Rectal smooth muscle tissue (tissue), 1 donor: Measurements from ENCODE around the gene CAV3.

ENCODE experiments used
- H3K27ac ChIP-seq: one replicate; pipeline ENCODE4 v1.7.0; 2013; ENCODE audit warnings: low read depth, low read length, inconsistent platforms
- H3K27me3 ChIP-seq: one replicate; pipeline ENCODE4 v1.7.0; 2013; ENCODE audit warnings: low read length; ENCODE audit not compliant: control insufficient read depth, insufficient read depth
- H3K36me3 ChIP-seq: one replicate; pipeline ENCODE4 v1.7.0; 2013; ENCODE audit warnings: low read length; ENCODE audit not compliant: control insufficient read depth, insufficient read depth
- H3K4me1 ChIP-seq: one replicate; pipeline ENCODE4 v1.7.0; 2013; ENCODE audit warnings: low read length; ENCODE audit not compliant: control insufficient read depth, insufficient read depth
- H3K4me3 ChIP-seq: one replicate; pipeline ENCODE4 v1.7.0; 2013; ENCODE audit warnings: low read length
- H3K9ac ChIP-seq: one replicate; pipeline ENCODE4 v1.7.0; 2013; ENCODE audit warnings: low read length

The CAV3 gene

DNA sequence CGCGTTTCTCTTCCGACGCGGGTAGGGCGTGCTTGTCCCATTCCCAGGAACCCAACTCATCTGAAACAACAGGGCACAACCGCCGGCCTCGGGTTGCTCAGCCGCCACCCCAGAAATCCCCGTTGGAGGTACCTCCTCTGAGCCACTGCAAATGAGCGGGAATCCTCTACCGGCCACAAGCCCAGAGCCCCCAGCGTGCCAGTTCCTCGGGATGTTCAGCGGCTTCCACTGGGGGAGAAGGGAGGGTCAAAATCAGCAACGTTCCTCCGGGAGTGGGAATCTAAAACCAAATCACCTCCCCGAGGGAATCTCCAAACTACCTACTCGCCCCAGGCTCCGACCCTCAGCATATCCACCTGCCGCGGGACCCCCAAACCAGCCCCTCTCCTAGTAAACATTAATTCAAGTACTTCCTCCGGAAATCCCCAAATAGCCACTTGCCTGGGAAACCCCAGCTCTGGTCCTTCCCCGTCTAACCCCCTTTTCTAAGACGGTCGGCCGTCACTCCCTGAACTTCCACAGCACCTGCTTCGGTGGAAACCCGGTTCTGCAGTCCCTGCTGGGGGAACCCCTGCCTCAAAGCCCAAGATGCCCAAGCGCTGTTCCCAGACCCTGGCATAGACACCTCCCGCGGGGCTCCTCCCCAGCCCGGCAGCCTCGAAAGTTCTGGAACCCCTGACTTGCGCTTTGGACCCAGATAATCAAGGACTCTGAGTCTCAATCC is 34.9 kb downstream of the CAV3 start:
- Histone ChIP-seq H3K4me1 (no peaks in the 10 kb centered on the region), H3K27ac (no peak overlapping the region), H3K4me3 (no peak overlapping the region), H3K36me3 (no peaks in the 10 kb centered on the region), H3K27me3 (peaks cover 19% of the 10 kb centered on the region), H3K9ac (no peak overlapping the region)

DNA sequence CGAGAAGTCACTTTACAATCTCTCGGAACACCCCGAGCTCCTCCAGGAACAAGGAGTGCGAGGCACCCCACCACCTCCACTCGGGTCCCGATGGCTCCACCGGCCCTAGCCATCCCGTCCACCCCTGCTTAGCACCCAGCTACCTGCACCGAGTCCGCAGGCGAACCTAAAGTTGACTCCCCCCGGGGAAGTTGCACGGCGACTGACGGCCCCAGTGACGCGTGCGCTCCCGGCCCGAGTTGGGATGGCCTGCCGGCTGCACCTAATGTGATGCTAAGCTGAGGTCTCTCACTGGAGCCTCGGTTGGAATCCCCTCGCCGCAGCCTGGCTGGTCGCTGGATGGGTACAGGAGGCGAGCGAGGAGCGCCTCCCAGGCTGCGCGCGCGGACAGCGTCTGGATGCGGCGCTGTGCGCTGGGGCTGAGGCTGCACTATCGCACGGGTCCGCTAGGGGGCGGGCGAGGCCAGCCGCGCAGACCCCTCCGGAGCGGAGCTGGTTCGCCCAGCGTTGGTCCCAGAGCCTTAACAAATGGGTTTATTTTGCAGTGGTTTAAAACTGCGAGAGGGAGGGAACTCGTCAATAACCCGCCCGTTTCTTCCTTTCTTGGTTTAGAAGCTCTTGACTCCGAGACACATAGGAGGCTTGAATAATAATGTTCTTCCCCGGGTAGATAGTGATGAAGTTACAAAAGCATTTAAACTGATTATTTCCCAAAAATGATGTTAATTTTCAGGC is 35.7 kb downstream of the CAV3 start, which contains the start of gene OXTR:
TSS of gene OXTR (minus strand) at position 526 of the 735 bp plus-strand sequence. CDS start 1,426 bp downstream, outside the sequence.
- peaks cover 19% of the 10 kb centered on the region for H3K27me3 ChIP-seq
- no peaks in the 10 kb centered on the region for H3K4me1 ChIP-seq
- no peak within 1 kb of the TSS for H3K9ac ChIP-seq
- H3K27ac ChIP-seq, result no peak within 1 kb of the TSS
- H3K36me3 ChIP-seq, result no peaks in the 10 kb centered on the region
- peak within 1 kb of the TSS; percentile 44 for H3K4me3 ChIP-seq

DNA sequence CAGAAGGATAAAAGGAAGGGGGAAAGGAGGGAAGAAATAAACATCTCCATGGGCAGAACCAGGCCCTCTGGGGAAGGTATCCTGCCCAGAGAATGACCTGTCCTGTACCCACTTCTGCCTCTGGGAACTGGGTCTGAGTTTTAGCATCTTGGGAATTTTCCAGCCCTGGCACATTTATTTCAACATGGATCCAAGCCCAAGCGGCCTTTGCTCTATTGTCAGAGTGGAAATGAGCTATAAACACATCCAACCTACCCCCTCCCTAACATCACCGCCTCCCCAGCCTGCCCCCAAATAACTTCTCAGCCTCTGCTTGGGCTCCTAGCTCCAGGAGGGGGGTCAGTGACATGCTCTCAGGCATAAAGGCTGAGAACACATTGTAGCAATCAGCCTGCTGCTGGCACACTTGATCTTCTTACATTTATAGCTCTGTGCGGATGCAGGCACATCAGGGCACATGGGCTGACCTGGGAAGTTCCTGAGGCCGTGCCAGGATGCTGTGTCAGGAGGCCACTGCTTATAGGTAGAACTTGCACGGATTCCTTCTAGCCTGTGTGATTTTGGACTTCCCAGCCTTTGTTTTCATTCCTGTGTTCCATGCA is 40.4 kb downstream of the CAV3 start:
- H3K27ac ChIP-seq, result no peak overlapping the region
- H3K27me3 ChIP-seq, result peaks cover 3% of the 10 kb centered on the region

DNA sequence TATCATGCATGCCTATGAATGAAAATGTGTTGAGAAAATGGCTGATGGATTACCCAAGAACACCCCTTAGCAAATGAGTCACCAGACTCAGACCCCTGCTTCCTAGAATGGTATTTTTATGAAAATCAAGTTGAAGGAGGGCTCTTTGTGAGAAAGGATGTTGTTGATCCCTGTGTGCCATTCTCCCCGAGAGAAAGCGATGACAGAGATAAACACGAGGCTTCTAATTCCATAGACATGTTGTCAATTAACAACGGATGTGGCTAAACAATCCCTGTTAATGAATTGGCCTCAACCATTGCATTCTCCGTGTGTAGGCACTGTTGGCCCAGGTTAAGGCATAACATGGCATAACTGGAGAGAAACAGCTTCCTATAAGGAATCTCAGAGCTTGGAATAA is 41.6 kb downstream of the CAV3 start:
- no peaks in the 10 kb centered on the region for H3K36me3 ChIP-seq

More for the DNA sequence above, 40.4 kb downstream of the CAV3 start:
- H3K4me3 ChIP-seq, result no peak overlapping the region
- H3K4me1 ChIP-seq, result no peaks in the 10 kb centered on the region
- no peaks in the 10 kb centered on the region for H3K36me3 ChIP-seq
- H3K9ac ChIP-seq, result no peak overlapping the region

DNA sequence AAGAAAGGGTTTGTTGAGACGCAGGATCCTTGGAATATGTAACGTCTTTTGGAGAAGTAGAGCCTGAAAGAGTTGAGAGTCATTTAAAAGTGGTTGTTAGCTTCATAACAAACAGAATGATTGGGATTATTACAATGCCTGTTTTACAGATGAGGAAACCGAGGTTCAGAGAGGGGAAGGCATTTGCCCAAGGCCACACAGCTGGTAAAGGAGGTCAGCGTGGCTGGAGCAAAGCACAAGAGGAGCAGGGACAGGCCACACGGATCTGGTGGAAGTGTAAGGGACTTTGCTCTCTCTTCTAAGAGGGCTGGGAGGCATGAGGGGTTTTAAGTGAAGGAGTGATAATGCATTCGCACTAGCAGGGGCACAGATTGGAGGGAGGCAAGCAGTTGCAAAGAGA is 42.0 kb downstream of the CAV3 start:
- Histone ChIP-seq H3K27me3 (peaks cover 2% of the 10 kb centered on the region), H3K4me1 (no peaks in the 10 kb centered on the region), H3K9ac (no peak overlapping the region), H3K27ac (no peak overlapping the region), H3K4me3 (no peak overlapping the region), H3K36me3 (no peaks in the 10 kb centered on the region)

More for the DNA sequence above, 41.6 kb downstream of the CAV3 start:
- no peak overlapping the region for H3K9ac ChIP-seq
- no peak overlapping the region for H3K4me3 ChIP-seq
- peaks cover 3% of the 10 kb centered on the region for H3K27me3 ChIP-seq
- no peak overlapping the region for H3K27ac ChIP-seq
- H3K4me1 ChIP-seq, result no peaks in the 10 kb centered on the region

DNA sequence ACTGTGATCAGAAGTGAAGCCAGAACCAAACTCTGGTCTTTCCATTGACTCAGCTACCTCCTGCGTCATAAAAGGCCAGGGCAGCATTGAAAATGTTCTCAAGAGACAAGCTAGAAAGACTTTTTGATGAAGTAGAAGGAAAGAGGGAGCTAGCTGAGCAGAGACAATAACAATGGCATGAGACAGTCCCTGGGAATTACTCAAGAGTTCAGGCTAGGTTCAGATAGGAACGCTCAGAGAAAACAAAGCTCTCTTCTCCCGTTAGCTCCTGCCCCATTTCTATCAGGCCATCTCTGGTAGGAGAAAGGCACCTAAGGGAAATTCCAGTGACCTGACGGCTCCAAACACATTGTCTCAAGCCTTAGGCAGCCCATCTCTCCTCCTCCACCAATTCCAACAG is 42.8 kb downstream of the CAV3 start:
- no peak overlapping the region for H3K9ac ChIP-seq
- H3K4me3 ChIP-seq, result no peak overlapping the region
- H3K36me3 ChIP-seq, result no peaks in the 10 kb centered on the region
- H3K4me1 ChIP-seq, result no peaks in the 10 kb centered on the region
- no peak overlapping the region for H3K27ac ChIP-seq
- no peaks in the 10 kb centered on the region for H3K27me3 ChIP-seq

GRCh38 chr3:8777201-8777977 is 43.8 kb downstream of the CAV3 start:
- Histone ChIP-seq H3K27me3 (no peaks in the 10 kb centered on the region), H3K4me3 (no peak overlapping the region), H3K4me1 (no peaks in the 10 kb centered on the region), H3K27ac (no peak overlapping the region), H3K36me3 (no peaks in the 10 kb centered on the region), H3K9ac (no peak overlapping the region)

DNA sequence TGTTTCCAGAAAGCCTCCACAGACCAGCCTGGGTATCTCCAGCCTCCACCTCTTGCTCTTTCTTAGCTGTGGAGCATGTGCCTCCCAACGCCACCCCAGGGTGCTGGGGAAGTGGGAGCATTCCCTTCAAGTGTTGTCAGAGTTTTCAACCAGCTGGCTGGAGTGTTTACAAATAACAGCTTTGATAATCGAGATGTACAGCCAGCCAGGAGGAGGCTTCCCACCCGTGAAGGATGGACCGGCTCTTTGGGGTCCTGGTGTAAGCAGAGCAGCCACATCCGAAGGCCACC is 44.3 kb downstream of the CAV3 start:
- Histone ChIP-seq H3K9ac (no peak overlapping the region), H3K27ac (no peak overlapping the region), H3K36me3 (no peaks in the 10 kb centered on the region), H3K27me3 (no peaks in the 10 kb centered on the region), H3K4me3 (no peak overlapping the region), H3K4me1 (no peaks in the 10 kb centered on the region)

GRCh38 chr3:8778475-8778874 is 44.9 kb downstream of the CAV3 start:
- H3K9ac ChIP-seq, result no peak overlapping the region
- H3K4me1 ChIP-seq, result no peaks in the 10 kb centered on the region
- H3K27ac ChIP-seq, result no peak overlapping the region
- no peaks in the 10 kb centered on the region for H3K36me3 ChIP-seq
- no peak overlapping the region for H3K4me3 ChIP-seq
- no peaks in the 10 kb centered on the region for H3K27me3 ChIP-seq

GRCh38 chr3:8780279-8780678 is 46.7 kb downstream of the CAV3 start:
- H3K27ac ChIP-seq, result no peak overlapping the region
- no peaks in the 10 kb centered on the region for H3K27me3 ChIP-seq
- no peak overlapping the region for H3K4me3 ChIP-seq
- H3K9ac ChIP-seq, result no peak overlapping the region
- H3K4me1 ChIP-seq, result no peaks in the 10 kb centered on the region
- no peaks in the 10 kb centered on the region for H3K36me3 ChIP-seq

DNA sequence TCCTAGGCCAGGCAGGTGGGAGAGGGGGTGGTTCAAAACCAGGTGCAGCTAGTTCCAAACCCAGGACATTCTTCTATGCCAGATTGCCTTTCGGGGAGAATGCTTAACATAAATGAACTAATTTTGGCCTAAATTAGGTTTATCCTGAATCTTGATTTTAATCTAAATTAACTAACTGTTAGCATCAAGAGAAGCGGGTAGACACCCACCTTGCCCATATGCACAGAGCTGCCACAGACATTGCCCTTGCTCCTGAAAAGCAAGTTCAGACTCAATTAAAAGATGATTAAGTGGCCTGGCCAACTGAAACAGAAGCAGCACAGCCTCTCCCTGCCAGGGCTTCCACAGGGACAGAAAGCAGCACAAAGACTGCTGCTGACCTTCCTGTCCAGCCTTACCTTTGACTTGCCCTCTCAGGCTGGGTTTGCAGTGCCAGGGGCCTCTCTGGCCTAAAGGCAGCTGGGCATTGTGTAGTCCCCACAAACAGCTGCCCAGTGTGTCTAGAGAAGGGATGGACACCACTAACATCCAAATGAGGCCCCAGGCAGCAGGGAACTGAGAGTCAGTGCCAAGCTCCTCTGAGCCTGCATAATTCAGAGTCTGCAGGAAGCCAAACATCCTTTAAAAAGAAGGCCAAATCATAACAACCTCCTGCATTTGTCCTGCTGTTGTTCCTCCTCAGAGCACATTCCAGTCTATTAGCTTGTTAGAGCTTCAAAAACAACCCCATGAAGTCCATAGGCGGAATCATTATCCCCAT is 51.3 kb downstream of the CAV3 start:
- H3K4me1 ChIP-seq, result no peaks in the 10 kb centered on the region
- no peaks in the 10 kb centered on the region for H3K27me3 ChIP-seq
- no peak overlapping the region for H3K27ac ChIP-seq
- H3K9ac ChIP-seq, result no peak overlapping the region
- no peak overlapping the region for H3K4me3 ChIP-seq
- H3K36me3 ChIP-seq, result no peaks in the 10 kb centered on the region

GRCh38 chr3:8790529-8790928 is 56.9 kb downstream of the CAV3 start:
- Histone ChIP-seq H3K27ac (no peak overlapping the region), H3K27me3 (no peaks in the 10 kb centered on the region), H3K36me3 (no peaks in the 10 kb centered on the region), H3K9ac (no peak overlapping the region), H3K4me1 (no peaks in the 10 kb centered on the region), H3K4me3 (no peak overlapping the region)
